Measurements from ENCODE around the gene SYNGR4.

DNA sequence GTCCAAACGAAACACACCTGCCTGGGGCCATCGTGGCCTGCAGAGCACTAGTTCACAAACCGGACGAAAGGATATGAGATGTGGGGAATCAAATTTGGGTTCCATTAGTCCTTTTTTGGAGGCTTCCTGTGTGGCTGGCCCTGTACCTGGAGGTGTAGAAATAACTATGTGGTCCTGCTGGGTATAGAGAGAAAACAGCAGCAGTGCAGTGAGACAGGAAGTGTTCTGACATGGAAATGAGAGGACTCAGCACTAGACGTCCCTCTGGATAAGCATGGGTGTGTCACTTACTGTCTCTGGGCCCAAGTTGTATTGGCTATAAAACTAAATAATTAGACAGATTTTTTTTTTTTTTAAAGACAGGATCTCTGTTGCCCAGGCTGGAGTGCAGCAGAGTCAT is 14.9 kb downstream of the SYNGR4 start:
- TF ChIP-seq, protein P1, sequence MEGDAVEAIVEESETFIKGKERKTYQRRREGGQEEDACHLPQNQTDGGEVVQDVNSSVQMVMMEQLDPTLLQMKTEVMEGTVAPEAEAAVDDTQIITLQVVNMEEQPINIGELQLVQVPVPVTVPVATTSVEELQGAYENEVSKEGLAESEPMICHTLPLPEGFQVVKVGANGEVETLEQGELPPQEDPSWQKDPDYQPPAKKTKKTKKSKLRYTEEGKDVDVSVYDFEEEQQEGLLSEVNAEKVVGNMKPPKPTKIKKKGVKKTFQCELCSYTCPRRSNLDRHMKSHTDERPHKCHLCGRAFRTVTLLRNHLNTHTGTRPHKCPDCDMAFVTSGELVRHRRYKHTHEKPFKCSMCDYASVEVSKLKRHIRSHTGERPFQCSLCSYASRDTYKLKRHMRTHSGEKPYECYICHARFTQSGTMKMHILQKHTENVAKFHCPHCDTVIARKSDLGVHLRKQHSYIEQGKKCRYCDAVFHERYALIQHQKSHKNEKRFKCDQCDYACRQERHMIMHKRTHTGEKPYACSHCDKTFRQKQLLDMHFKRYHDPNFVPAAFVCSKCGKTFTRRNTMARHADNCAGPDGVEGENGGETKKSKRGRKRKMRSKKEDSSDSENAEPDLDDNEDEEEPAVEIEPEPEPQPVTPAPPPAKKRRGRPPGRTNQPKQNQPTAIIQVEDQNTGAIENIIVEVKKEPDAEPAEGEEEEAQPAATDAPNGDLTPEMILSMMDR (optimal IDR thresholded peaks at IDR 0.05 in 1 of 3, IDR thresholded peaks at IDR 0.05 in 1 of 3, conservative IDR thresholded peaks at IDR 0.05 in 1 of 3; ENCODE audit: extremely low read depth in 1 of 3, insufficient read depth in 2 of 3, low read length in 3 of 3) = no peak
- no peak for TF ChIP-seq EZH2 (IDR thresholded peaks at IDR 0.05; ENCODE audit: low read length)

All from keratinocyte (primary cell).